K562 (cell line): Measurements from ENCODE around the gene SH3BP5. TPM values are rescaled to one million over a fixed set of nuclear protein-coding genes. Genes with fewer than 3 reads are reported as not detected.

Experiments
- ARID1B ChIP-seq: fragments of 450-650 bp; IDR thresholded peaks from 2 replicates; pipeline ENCODE4 v1.6.1; 2016; ENCODE audit warnings: antibody characterized with exemption, mild to moderate bottlenecking, inconsistent platforms
- ARNT ChIP-seq, 2 experiments: fragments of 450-650 bp; IDR thresholded peaks; 2 replicates each; pipeline ENCODE4 v1.6.1; 2016; ENCODE audit warnings: mild to moderate bottlenecking in 1 of 2
- ASH1L ChIP-seq: fragments of 450-650 bp; IDR thresholded peaks from 2 replicates; pipeline ENCODE4 v1.6.1; 2018; ENCODE audit warnings: borderline replicate concordance, mild to moderate bottlenecking, low read depth; ENCODE audit not compliant: partially characterized antibody
- CBX8 ChIP-seq: fragments of 200-600 bp; sonication (generic); IDR thresholded peaks from 2 replicates; pipeline ENCODE4 v1.6.1; 2012; ENCODE audit warnings: borderline replicate concordance, mixed run types, low read depth, mild to moderate bottlenecking, moderate library complexity, mixed read lengths, low read length, control low read depth, inconsistent platforms; ENCODE audit not compliant: poor library complexity, severe bottlenecking; ENCODE audit errors: extremely low read depth
- CREB1 ChIP-seq, 2 experiments: sonication (generic) in 1 of 2; formaldehyde crosslinking in 1 of 2; IDR thresholded peaks; 2 replicates each; pipeline versions ENCODE4 v1.6.1 to v1.8.0; 2012 to 2022; ENCODE audit warnings: inconsistent platforms in 1 of 2, mild to moderate bottlenecking in 1 of 2, missing genetic modification reagents in 1 of 2, moderate library complexity in 1 of 2
- ID3 ChIP-seq, 2 experiments: fragments of 250-450 bp in 1 of 2; fragments of 450-650 bp in 1 of 2; sonication (Bioruptor Pico) in 1 of 2; IDR thresholded peaks; 2 replicates each; pipeline versions ENCODE4 v1.6.1 to v1.8.0; 2016 to 2021; ENCODE audit warnings: mild to moderate bottlenecking in 2 of 2, moderate library complexity in 2 of 2, missing compliant biosample characterization in 1 of 2, missing genetic modification characterization in 1 of 2
- NCOA6 ChIP-seq: fragments of 450-650 bp; IDR thresholded peaks from 2 replicates; pipeline ENCODE4 v1.6.1; 2017; ENCODE audit warnings: mild to moderate bottlenecking
- NR0B1 ChIP-seq: fragments of 450-650 bp; IDR thresholded peaks from one replicate; pipeline ENCODE4 v1.6.1; 2018; ENCODE audit warnings: mild to moderate bottlenecking, moderate library complexity; ENCODE audit not compliant: partially characterized antibody
- NRF1 ChIP-seq, 2 experiments: fragments of 450-650 bp; IDR thresholded peaks in 1 of 2; conservative IDR thresholded peaks in 1 of 2; 2 replicates each; pipeline ENCODE4 v1.6.1; 2014; ENCODE audit warnings: mild to moderate bottlenecking in 2 of 2
- PRPF4 ChIP-seq: fragments of 200-400 bp; formaldehyde crosslinking; IDR thresholded peaks from one replicate; pipeline ENCODE4 v1.6.1; 2017; ENCODE audit warnings: low read length, low read depth, mild to moderate bottlenecking; ENCODE audit not compliant: insufficient read depth, poor library complexity, severe bottlenecking
- SMAD3 ChIP-seq: fragments of 450-650 bp; formaldehyde crosslinking; conservative IDR thresholded peaks from 2 replicates; pipeline ENCODE4 v1.4.0; 2020; ENCODE audit warnings: mild to moderate bottlenecking
- SMARCB1 ChIP-seq: IDR thresholded peaks from 2 replicates; pipeline ENCODE4 v1.6.1; 2011; ENCODE audit warnings: improper control_type of control experiment, low read depth; ENCODE audit not compliant: insufficient read length
- STAG1 ChIP-seq: sonication (generic); formaldehyde crosslinking; IDR thresholded peaks from 2 replicates; pipeline ENCODE4 v1.5.0; 2020; ENCODE audit warnings: missing genetic modification reagents, borderline replicate concordance
- TAF15 ChIP-seq: fragments of 200-400 bp; formaldehyde crosslinking; IDR thresholded peaks from 2 replicates; pipeline ENCODE4 v1.6.1; 2017; ENCODE audit warnings: mild to moderate bottlenecking, low read depth, low read length, moderate library complexity
- TCF7L2 ChIP-seq: fragments of 150-350 bp; IDR thresholded peaks from 2 replicates; pipeline ENCODE4 v1.6.1; 2016; ENCODE audit warnings: low read depth, mild to moderate bottlenecking, low read length, moderate library complexity
- ZBTB17 ChIP-seq: fragments of 450-650 bp; formaldehyde crosslinking; IDR thresholded peaks from 2 replicates; pipeline ENCODE4 v1.4.0; 2020; ENCODE audit warnings: mild to moderate bottlenecking
- ZKSCAN8 ChIP-seq: fragments of 200-800 bp; sonication (Bioruptor generic); IDR thresholded peaks from 2 replicates; pipeline ENCODE4 v1.6.1; 2016; ENCODE audit warnings: missing genetic modification characterization, missing compliant biosample characterization
- ZNF124 ChIP-seq: sonication (generic); formaldehyde crosslinking; IDR thresholded peaks from 2 replicates; pipeline ENCODE4 v1.8.1; 2022; ENCODE audit warnings: missing genetic modification reagents
- ZNF584 ChIP-seq: fragments of 200-800 bp; sonication (Bioruptor generic); IDR thresholded peaks from 2 replicates; pipeline ENCODE4 v1.6.1; 2016; ENCODE audit warnings: low read depth, mild to moderate bottlenecking, missing genetic modification characterization, missing compliant biosample characterization
- ZNF639 ChIP-seq, 2 experiments: fragments of 200-800 bp in 1 of 2; sonication (Bioruptor generic) in 1 of 2; sonication (generic) in 1 of 2; formaldehyde crosslinking in 1 of 2; IDR thresholded peaks in 1 of 2; conservative IDR thresholded peaks in 1 of 2; 2 replicates each; pipeline versions ENCODE4 v1.5.0 to v1.6.1; 2016 to 2020; ENCODE audit warnings: missing compliant biosample characterization in 1 of 2, missing genetic modification characterization in 1 of 2, missing genetic modification reagents in 1 of 2
- polyA plus RNA-seq, 8 experiments: library from polyadenylated mRNA; depleted of rRNA in 4 of 8; stranded (reverse) in 5 of 8; unstranded in 3 of 8; fragments of >200 nt; fragmentation: Nextera tagmentation in 2 of 8; fragmentation: Illumina TruSeq in 1 of 8; extraction: Ambion mirVana in 2 of 8; extraction: Trizol in 1 of 8; gene quantifications; 2 replicates each; pipeline versions ENCODE4 v1.2.1 to v1.2.3, GENCODE V29; 2011 to 2014; ENCODE audit warnings: inconsistent platforms in 1 of 8, missing spikeins in 1 of 8
- total RNA-seq, 7 experiments: library from RNA; depleted of rRNA in 6 of 7; stranded (reverse); fragments of >200 nt in 6 of 7; fragmentation: Illumina TruSeq in 2 of 7; extraction: Trizol in 2 of 7; gene quantifications; 2 replicates each; pipeline versions ENCODE4 v1.2.1 to v1.2.3, GENCODE V29; 2011 to 2021; ENCODE audit warnings: low replicate concordance in 1 of 7

The SH3BP5 gene
- total and polyA plus RNA-seq, 9 of the 15 experiments (the other 6 are each of a cell fraction or from before 2014, with no cell fraction given): 2.9 to 29.0 (median 14.9) TPM

- TF ChIP-seq ZNF584 (CRISPR knock-in tag): 0 out of 2 replicates have a peak, but pooled peaks have one; percentile 41
- no peak for TF ChIP-seq SMARCB1
- TF ChIP-seq ZNF639 (CRISPR knock-in tag; conservative IDR thresholded peaks at IDR 0.05 in 1 of 2, IDR thresholded peaks at IDR 0.05 in 1 of 2): 0 out of 4 replicates have a peak, but pooled peaks of 1 of the 2 experiments have one; percentile 41
- no peak for TF ChIP-seq ZNF124 (CRISPR knock-in tag)
- TF ChIP-seq CREB1 (IDR thresholded peaks at IDR 0.05): peak; percentile 66; the same call in 1 of the 2 replicates
- peak; percentile 69; the same call in 1 of the 2 replicates for TF ChIP-seq CREB1 (CRISPR knock-in tag; IDR thresholded peaks at IDR 0.05)
- no peak for TF ChIP-seq PRPF4
- TF ChIP-seq ASH1L: no peak
- no peak for TF ChIP-seq STAG1
- peak; percentile 18 to 87; a peak in 2 of 4 replicates for TF ChIP-seq ARNT (IDR thresholded peaks at IDR 0.05)
- no peak for TF ChIP-seq ID3 (CRISPR knock-in tag; IDR thresholded peaks at IDR 0.05)
- 0 out of 2 replicates have a peak, but pooled peaks have one; percentile 26 for TF ChIP-seq ID3 (tag; IDR thresholded peaks at IDR 0.05)
- TF ChIP-seq SMAD3 (CRISPR knock-in tag): no peak
- TF ChIP-seq TCF7L2: no peak
- no peak for TF ChIP-seq NR0B1
- TF ChIP-seq NRF1 (conservative IDR thresholded peaks at IDR 0.05 in 1 of 2, IDR thresholded peaks at IDR 0.05 in 1 of 2): peak; percentile 98 to 99
- TF ChIP-seq ARID1B: peak; percentile 94
- TF ChIP-seq CBX8: no peak
- peak; percentile 79; the same call in 1 of the 2 replicates for TF ChIP-seq ZBTB17 (CRISPR knock-in tag)
- no peak for TF ChIP-seq NCOA6
- TF ChIP-seq TAF15: no peak
- no peak for TF ChIP-seq ZKSCAN8 (CRISPR knock-in tag)
Observed at GRCh38 chr3:15269091-15269989, 63.0 kb downstream of the SH3BP5 start (continued).
